H9 (cell line): Measurements from ENCODE around the gene PPP3CA. TPM values are rescaled to one million over a fixed set of nuclear protein-coding genes. Genes with fewer than 3 reads are reported as not detected.
"Not testable (repeated sequence)": the region's sequence is repeated elsewhere in the genome, so short reads cannot be mapped to it uniquely, and the experiment has no call there.

Experiments used
- DNase-seq: peaks from one replicate; pipeline ENCODE4 v3.0.0-alpha.2; 2017
- H2AFZ ChIP-seq: one replicate; pipeline ENCODE4 v1.6.1; 2013; ENCODE audit warnings: mild to moderate bottlenecking, low read length, control low read depth, moderate library complexity
- H2AK5ac ChIP-seq: 2 replicates; pipeline ENCODE4 v1.6.1; 2013; ENCODE audit warnings: low read length, control low read depth, mixed read lengths; ENCODE audit not compliant: insufficient read length
- H2BK120ac ChIP-seq: one replicate; pipeline ENCODE4 v1.6.1; 2013; ENCODE audit warnings: low read depth, mild to moderate bottlenecking, low read length, control low read depth, inconsistent platforms; ENCODE audit not compliant: poor library complexity, severe bottlenecking
- H2BK12ac ChIP-seq: 2 replicates; pipeline ENCODE4 v1.6.1; 2013; ENCODE audit warnings: low read length, control low read depth, mixed read lengths, low read depth; ENCODE audit not compliant: insufficient read length
- H2BK15ac ChIP-seq: 2 replicates; pipeline ENCODE4 v1.6.1; 2013; ENCODE audit warnings: low read depth, low read length, control low read depth
- H2BK20ac ChIP-seq: one replicate; pipeline ENCODE4 v1.6.1; 2013; ENCODE audit warnings: low read depth, mild to moderate bottlenecking, low read length, control low read depth, inconsistent platforms; ENCODE audit not compliant: poor library complexity, severe bottlenecking
- H2BK5ac ChIP-seq: 2 replicates; pipeline ENCODE4 v1.6.1; 2013; ENCODE audit warnings: low read length, control low read depth, mixed read lengths; ENCODE audit not compliant: insufficient read length
- H3K14ac ChIP-seq: 2 replicates; pipeline ENCODE4 v1.6.1; 2013; ENCODE audit warnings: low read length, control low read depth; ENCODE audit not compliant: insufficient read depth
- H3K18ac ChIP-seq: 2 replicates; pipeline ENCODE4 v1.6.1; 2013; ENCODE audit warnings: low read depth, mild to moderate bottlenecking, mixed read lengths, low read length, control low read depth; ENCODE audit not compliant: insufficient read length
- H3K23ac ChIP-seq: 2 replicates; pipeline ENCODE4 v1.6.1; 2013; ENCODE audit warnings: low read length, control low read depth, mixed read lengths, low read depth; ENCODE audit not compliant: insufficient read length
- H3K23me2 ChIP-seq: 2 replicates; pipeline ENCODE4 v1.6.1; 2013; ENCODE audit warnings: low read depth, mild to moderate bottlenecking, mixed read lengths, low read length, control low read depth; ENCODE audit not compliant: insufficient read length, poor library complexity, severe bottlenecking
- H3K27ac ChIP-seq: 2 replicates; pipeline ENCODE4 v1.5.1; 2013; ENCODE audit warnings: low read length, control low read depth, mixed read lengths, low read depth; ENCODE audit not compliant: insufficient read length
- H3K27me3 ChIP-seq: 2 replicates; pipeline ENCODE4 v1.6.1; 2013; ENCODE audit warnings: low read length, control low read depth, inconsistent platforms; ENCODE audit not compliant: insufficient read depth
- H3K4ac ChIP-seq: 2 replicates; pipeline ENCODE4 v1.6.1; 2013; ENCODE audit warnings: low read depth, mild to moderate bottlenecking, control low read depth, inconsistent platforms, low read length, moderate library complexity
- H3K4me1 ChIP-seq: 2 replicates; pipeline ENCODE4 v1.6.1; 2013; ENCODE audit warnings: low read length, control low read depth, inconsistent platforms; ENCODE audit not compliant: insufficient read depth
- H3K4me2 ChIP-seq: 2 replicates; pipeline ENCODE4 v1.6.1; 2013; ENCODE audit warnings: low read length, control low read depth, mixed read lengths; ENCODE audit not compliant: insufficient read length, insufficient read depth
- H3K56ac ChIP-seq: 2 replicates; pipeline ENCODE4 v1.6.1; 2013; ENCODE audit warnings: low read depth, mild to moderate bottlenecking, mixed read lengths, low read length, control low read depth; ENCODE audit not compliant: insufficient read length
- H3K79me1 ChIP-seq: 2 replicates; pipeline ENCODE4 v1.6.1; 2013; ENCODE audit warnings: low read depth, mild to moderate bottlenecking, moderate library complexity, low read length, control low read depth, inconsistent platforms; ENCODE audit not compliant: insufficient read depth, poor library complexity, severe bottlenecking
- H3K79me2 ChIP-seq: 2 replicates; pipeline ENCODE4 v1.6.1; 2013; ENCODE audit warnings: low read length, control low read depth, inconsistent platforms; ENCODE audit not compliant: insufficient read depth
- H3K9ac ChIP-seq: 2 replicates; pipeline ENCODE4 v1.6.1; 2013; ENCODE audit warnings: low read length, control low read depth, mixed read lengths; ENCODE audit not compliant: insufficient read length; ENCODE audit errors: extremely low read depth
- H3K9me3 ChIP-seq: one replicate; pipeline ENCODE4 v1.6.1; 2013; ENCODE audit warnings: low read depth, low read length, inconsistent platforms; ENCODE audit not compliant: control insufficient read depth
- H3T11ph ChIP-seq: one replicate; pipeline ENCODE4 v1.6.1; 2013; ENCODE audit warnings: mild to moderate bottlenecking, low read length, control low read depth, inconsistent platforms
- H4K20me1 ChIP-seq: one replicate; pipeline ENCODE4 v1.6.1; 2013; ENCODE audit not compliant: control insufficient read depth, insufficient read length, insufficient read depth
- H4K5ac ChIP-seq: 2 replicates; pipeline ENCODE4 v1.6.1; 2013; ENCODE audit warnings: low read depth, mild to moderate bottlenecking, mixed read lengths, low read length, control low read depth; ENCODE audit not compliant: insufficient read length
- H4K8ac ChIP-seq: replicated peaks from 2 replicates; pipeline ENCODE4 v1.6.1; 2013; ENCODE audit warnings: low read length, control low read depth, mixed read lengths, low read depth; ENCODE audit not compliant: insufficient read length
- H4K91ac ChIP-seq: 2 replicates; pipeline ENCODE4 v1.6.1; 2013; ENCODE audit warnings: low read depth, mild to moderate bottlenecking, moderate library complexity, mixed read lengths, low read length, control low read depth; ENCODE audit not compliant: insufficient read length
- H3K27ac Mint-ChIP-seq, 3 experiments: 2 replicates in 2 of 3; 3 replicates in 1 of 3; pipeline ENCODE4 v1.8.0; 2020 to 2021; ENCODE audit warnings: mixed read lengths in 3 of 3, mild to moderate bottlenecking in 1 of 3, moderate library complexity in 1 of 3
- H3K27me3 Mint-ChIP-seq: 2 replicates; pipeline ENCODE4 v1.8.0; 2021; ENCODE audit warnings: low read depth, mild to moderate bottlenecking, moderate library complexity, mixed read lengths
- H3K36me3 Mint-ChIP-seq, 3 experiments: 2 replicates in 2 of 3; 3 replicates in 1 of 3; pipeline ENCODE4 v1.8.0; 2020 to 2021; ENCODE audit warnings: low read depth in 3 of 3, mixed read lengths in 3 of 3; ENCODE audit not compliant: insufficient read depth in 1 of 3
- H3K4me1 Mint-ChIP-seq, 2 experiments: 2 replicates each; pipeline ENCODE4 v1.8.0; 2020; ENCODE audit warnings: mixed read lengths in 2 of 2
- H3K4me3 Mint-ChIP-seq, 2 experiments: 2 replicates in 1 of 2; 3 replicates in 1 of 2; pipeline ENCODE4 v1.8.0; 2020 to 2021; ENCODE audit warnings: mild to moderate bottlenecking in 2 of 2, mixed read lengths in 2 of 2, moderate library complexity in 1 of 2
- H3K9me3 Mint-ChIP-seq, 2 experiments: 2 replicates in 1 of 2; 3 replicates in 1 of 2; pipeline ENCODE4 v1.8.0; 2020; ENCODE audit warnings: mild to moderate bottlenecking in 2 of 2, mixed read lengths in 2 of 2, moderate library complexity in 1 of 2
- WGBS: extraction: QIAGEN DNeasy Blood & Tissue Kit; methylation state at CpG from one replicate; pipeline ENCODE4 v1.1.7; 2013; ENCODE audit warnings: missing lambda C conversion rate, low lambda C conversion rate, mixed read lengths; ENCODE audit not compliant: insufficient read length; ENCODE audit errors: extremely low coverage; 5-methylcytosine and 5-hydroxymethylcytosine counted together
- total RNA-seq: library from RNA; stranded (reverse); gene quantifications from 2 replicates; pipeline ENCODE4 v1.2.1, GENCODE V29; 2021
- TF ChIP-seq, protein P1 (sequence below): fragments of 200-600 bp; sonication (generic); conservative IDR thresholded peaks from 3 replicates; pipeline ENCODE4 v1.8.0; 2021; ENCODE audit warnings: antibody characterized with exemption, mild to moderate bottlenecking

The PPP3CA gene
- total RNA-seq, 1 experiment from 2014 or later, result 16.8 TPM

DNA sequence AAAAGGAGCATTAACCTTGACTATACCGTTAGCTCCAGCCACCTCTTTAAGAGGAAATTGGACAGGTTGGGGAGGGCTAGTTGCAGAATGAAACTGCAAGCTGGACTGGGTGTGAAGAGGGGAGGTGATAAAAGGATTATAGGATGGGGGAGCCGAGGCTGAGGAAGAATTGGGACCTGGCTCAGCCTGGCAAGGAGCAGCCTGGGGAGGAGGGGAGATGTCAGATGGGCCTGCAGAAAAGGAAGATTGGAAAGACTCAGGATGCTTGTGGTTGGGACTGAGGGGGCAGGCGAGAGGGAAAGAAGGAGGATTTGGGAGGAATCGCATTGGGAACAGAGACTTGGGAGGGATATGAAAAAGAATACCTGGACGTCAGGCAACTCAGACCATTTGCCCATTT, 351.7 kb downstream of the PPP3CA start:
- Histone ChIP-seq H2BK120ac (no peak overlapping the region), H3T11ph (no peak overlapping the region), H2BK5ac (no peak overlapping the region), H3K9ac (no peak overlapping the region), H2AFZ (no peak overlapping the region), H3K27me3 (no peaks in the 10 kb centered on the region), H3K18ac (no peak overlapping the region), H4K91ac (no peak overlapping the region), H4K5ac (no peak overlapping the region), H2AK5ac (no peak overlapping the region), H2BK12ac (no peak overlapping the region), H3K79me2 (no peaks in the 10 kb centered on the region), H3K27ac (no peak overlapping the region), H3K4me1 (no peaks in the 10 kb centered on the region; the same call in 1 of the 2 replicates), H2BK20ac (no peak overlapping the region), H3K14ac (no peak overlapping the region), H4K20me1 (no peaks in the 10 kb centered on the region), H4K8ac (no peak overlapping the region), H2BK15ac (no peak overlapping the region), H3K23me2 (no peaks in the 10 kb centered on the region), H3K4me2 (no peak overlapping the region), H3K79me1 (no peaks in the 10 kb centered on the region), H3K9me3 (no peaks in the 10 kb centered on the region), H3K4ac (no peak overlapping the region), H3K23ac (no peak overlapping the region), H3K56ac (no peak overlapping the region)
- Mint-ChIP-seq H3K9me3 (peaks cover 0 to 3% of the 10 kb centered on the region in 2 experiments; a peak in 1 of 5 replicates), H3K4me1 (peaks cover 3 to 4% of the 10 kb centered on the region in 2 experiments; a peak in 3 of 4 replicates), H3K36me3 (no peaks in the 10 kb centered on the region), H3K27ac (no peak overlapping the region), H3K27me3 (no peaks in the 10 kb centered on the region), H3K4me3 (no peak overlapping the region)
- TF ChIP-seq, protein P1, sequence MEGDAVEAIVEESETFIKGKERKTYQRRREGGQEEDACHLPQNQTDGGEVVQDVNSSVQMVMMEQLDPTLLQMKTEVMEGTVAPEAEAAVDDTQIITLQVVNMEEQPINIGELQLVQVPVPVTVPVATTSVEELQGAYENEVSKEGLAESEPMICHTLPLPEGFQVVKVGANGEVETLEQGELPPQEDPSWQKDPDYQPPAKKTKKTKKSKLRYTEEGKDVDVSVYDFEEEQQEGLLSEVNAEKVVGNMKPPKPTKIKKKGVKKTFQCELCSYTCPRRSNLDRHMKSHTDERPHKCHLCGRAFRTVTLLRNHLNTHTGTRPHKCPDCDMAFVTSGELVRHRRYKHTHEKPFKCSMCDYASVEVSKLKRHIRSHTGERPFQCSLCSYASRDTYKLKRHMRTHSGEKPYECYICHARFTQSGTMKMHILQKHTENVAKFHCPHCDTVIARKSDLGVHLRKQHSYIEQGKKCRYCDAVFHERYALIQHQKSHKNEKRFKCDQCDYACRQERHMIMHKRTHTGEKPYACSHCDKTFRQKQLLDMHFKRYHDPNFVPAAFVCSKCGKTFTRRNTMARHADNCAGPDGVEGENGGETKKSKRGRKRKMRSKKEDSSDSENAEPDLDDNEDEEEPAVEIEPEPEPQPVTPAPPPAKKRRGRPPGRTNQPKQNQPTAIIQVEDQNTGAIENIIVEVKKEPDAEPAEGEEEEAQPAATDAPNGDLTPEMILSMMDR, result no peak
- no CpG with 5 or more reads among the region's 5 CpGs for WGBS
- DNase-seq, result no peak

DNA sequence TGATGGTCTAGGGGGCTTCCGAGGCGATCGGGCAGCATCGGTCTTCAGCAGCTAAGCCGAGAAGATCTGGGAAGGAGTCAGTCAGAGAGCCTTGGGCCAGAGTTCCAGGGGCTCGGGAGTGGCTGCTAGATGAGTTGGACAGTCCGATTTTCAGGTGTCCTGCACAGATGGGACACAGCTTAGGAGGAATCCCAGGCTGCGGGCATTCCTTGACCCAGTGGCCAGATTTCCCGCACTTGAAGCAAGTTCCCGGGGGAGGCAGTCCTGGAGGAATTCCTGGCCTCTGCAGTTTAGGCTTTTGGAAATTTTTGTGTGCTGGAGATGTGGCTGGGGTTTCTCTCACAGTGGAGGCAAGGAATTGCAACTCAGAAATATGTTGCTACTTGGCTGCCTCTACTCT, 352.3 kb downstream of the PPP3CA start:
- H3K27me3 ChIP-seq, H3K23ac ChIP-seq, H3K79me1 ChIP-seq, H3K23me2 ChIP-seq, H3K56ac ChIP-seq, H3K4me2 ChIP-seq, H2BK12ac ChIP-seq, H3K36me3 Mint-ChIP-seq, H3K9me3 ChIP-seq, H3K9ac ChIP-seq, H3K27ac ChIP-seq, H2BK120ac ChIP-seq, H2AFZ ChIP-seq, DNase-seq, H2AK5ac ChIP-seq, H3K27me3 Mint-ChIP-seq, H3K27ac Mint-ChIP-seq, H2BK20ac ChIP-seq, H3K4ac ChIP-seq, H2BK15ac ChIP-seq, H2BK5ac ChIP-seq, H3K79me2 ChIP-seq, H3T11ph ChIP-seq, H4K8ac ChIP-seq, H3K18ac ChIP-seq, H3K4me1 ChIP-seq, H3K4me1 Mint-ChIP-seq, H4K91ac ChIP-seq, H4K5ac ChIP-seq, H3K14ac ChIP-seq, H4K20me1 ChIP-seq, H3K4me3 Mint-ChIP-seq, H3K9me3 Mint-ChIP-seq: not testable (repeated sequence)
- no CpG with 5 or more reads among the region's 10 CpGs for WGBS
